ENCODE results near the gene HYDIN.
"Not testable (repeated sequence)": the region's sequence is repeated elsewhere in the genome, so short reads cannot be mapped to it uniquely, and the experiment has no call there.

DNA sequence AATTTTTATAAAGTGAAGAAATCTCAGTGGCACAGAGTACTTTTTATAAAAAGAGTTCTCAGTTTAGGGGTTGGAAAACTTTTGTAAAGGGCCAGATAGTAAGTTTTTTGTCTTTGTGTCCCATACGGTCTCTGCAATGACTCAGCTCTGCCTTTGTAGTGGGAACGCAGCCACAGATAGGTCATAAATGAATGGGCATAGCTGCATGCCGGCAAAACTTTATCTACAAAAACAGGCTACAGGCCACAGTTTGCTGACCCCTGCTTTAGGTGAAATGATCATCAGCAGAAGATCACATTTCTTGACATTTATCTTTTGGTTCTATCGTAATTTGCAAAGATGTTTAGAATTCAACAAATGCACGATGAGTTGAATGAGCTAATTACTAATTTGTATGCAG lies 365.8 kb downstream of the HYDIN start:
- not testable (repeated sequence) for TF ChIP-seq POLR2AphosphoS5 (IDR thresholded peaks at IDR 0.05; ENCODE audit: low read depth); CTCF (conservative IDR thresholded peaks at IDR 0.05; ENCODE audit: low read depth in 2 of 2); EZH2 (IDR thresholded peaks at IDR 0.05; ENCODE audit: low read depth, unreplicated experiment); EZH2phosphoT487 (IDR thresholded peaks at IDR 0.05; ENCODE audit: unreplicated experiment); JUNB (IDR thresholded peaks at IDR 0.05; ENCODE audit: unreplicated experiment); NANOG (IDR thresholded peaks at IDR 0.05; ENCODE audit: borderline replicate concordance); ZNF462 (CRISPR knock-in tag; IDR thresholded peaks at IDR 0.05); CREB1 (CRISPR knock-in tag; IDR thresholded peaks at IDR 0.05; ENCODE audit: low read depth); STAT1 (IDR thresholded peaks at IDR 0.05; ENCODE audit: unreplicated experiment); ZNF331 (CRISPR knock-in tag; IDR thresholded peaks at IDR 0.05; ENCODE audit: low read depth); ZNF114 (CRISPR knock-in tag; IDR thresholded peaks at IDR 0.05)
- TF ChIP-seq, protein P1, sequence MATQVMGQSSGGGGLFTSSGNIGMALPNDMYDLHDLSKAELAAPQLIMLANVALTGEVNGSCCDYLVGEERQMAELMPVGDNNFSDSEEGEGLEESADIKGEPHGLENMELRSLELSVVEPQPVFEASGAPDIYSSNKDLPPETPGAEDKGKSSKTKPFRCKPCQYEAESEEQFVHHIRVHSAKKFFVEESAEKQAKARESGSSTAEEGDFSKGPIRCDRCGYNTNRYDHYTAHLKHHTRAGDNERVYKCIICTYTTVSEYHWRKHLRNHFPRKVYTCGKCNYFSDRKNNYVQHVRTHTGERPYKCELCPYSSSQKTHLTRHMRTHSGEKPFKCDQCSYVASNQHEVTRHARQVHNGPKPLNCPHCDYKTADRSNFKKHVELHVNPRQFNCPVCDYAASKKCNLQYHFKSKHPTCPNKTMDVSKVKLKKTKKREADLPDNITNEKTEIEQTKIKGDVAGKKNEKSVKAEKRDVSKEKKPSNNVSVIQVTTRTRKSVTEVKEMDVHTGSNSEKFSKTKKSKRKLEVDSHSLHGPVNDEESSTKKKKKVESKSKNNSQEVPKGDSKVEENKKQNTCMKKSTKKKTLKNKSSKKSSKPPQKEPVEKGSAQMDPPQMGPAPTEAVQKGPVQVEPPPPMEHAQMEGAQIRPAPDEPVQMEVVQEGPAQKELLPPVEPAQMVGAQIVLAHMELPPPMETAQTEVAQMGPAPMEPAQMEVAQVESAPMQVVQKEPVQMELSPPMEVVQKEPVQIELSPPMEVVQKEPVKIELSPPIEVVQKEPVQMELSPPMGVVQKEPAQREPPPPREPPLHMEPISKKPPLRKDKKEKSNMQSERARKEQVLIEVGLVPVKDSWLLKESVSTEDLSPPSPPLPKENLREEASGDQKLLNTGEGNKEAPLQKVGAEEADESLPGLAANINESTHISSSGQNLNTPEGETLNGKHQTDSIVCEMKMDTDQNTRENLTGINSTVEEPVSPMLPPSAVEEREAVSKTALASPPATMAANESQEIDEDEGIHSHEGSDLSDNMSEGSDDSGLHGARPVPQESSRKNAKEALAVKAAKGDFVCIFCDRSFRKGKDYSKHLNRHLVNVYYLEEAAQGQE (IDR thresholded peaks at IDR 0.05; ENCODE audit: unreplicated experiment), result not testable (repeated sequence)
- TF ChIP-seq, protein P2, sequence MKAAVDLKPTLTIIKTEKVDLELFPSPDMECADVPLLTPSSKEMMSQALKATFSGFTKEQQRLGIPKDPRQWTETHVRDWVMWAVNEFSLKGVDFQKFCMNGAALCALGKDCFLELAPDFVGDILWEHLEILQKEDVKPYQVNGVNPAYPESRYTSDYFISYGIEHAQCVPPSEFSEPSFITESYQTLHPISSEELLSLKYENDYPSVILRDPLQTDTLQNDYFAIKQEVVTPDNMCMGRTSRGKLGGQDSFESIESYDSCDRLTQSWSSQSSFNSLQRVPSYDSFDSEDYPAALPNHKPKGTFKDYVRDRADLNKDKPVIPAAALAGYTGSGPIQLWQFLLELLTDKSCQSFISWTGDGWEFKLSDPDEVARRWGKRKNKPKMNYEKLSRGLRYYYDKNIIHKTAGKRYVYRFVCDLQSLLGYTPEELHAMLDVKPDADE (IDR thresholded peaks at IDR 0.05), result not testable (repeated sequence)

Data from GM23338 (cell line).